Stimulated activated CD4-positive, alpha-beta T cell treated with anti-CD3 and anti-CD28 coated beads, Interleukin-12 subunit alpha, Interleukin-12 subunit beta, amount 100 ng/mL, for 24 hours (primary cell): ENCODE data around the gene QRSL1.
"Not testable (repeated sequence)": the region's sequence is repeated elsewhere in the genome, so short reads cannot be mapped to it uniquely, and the experiment has no call there.

Experiments used
- DNase-seq, 2 experiments: peaks; one replicate each; pipeline ENCODE4 v3.0.0-alpha.2; 2020; ENCODE audit warnings: low read depth in 2 of 2

Gene QRSL1

DNA sequence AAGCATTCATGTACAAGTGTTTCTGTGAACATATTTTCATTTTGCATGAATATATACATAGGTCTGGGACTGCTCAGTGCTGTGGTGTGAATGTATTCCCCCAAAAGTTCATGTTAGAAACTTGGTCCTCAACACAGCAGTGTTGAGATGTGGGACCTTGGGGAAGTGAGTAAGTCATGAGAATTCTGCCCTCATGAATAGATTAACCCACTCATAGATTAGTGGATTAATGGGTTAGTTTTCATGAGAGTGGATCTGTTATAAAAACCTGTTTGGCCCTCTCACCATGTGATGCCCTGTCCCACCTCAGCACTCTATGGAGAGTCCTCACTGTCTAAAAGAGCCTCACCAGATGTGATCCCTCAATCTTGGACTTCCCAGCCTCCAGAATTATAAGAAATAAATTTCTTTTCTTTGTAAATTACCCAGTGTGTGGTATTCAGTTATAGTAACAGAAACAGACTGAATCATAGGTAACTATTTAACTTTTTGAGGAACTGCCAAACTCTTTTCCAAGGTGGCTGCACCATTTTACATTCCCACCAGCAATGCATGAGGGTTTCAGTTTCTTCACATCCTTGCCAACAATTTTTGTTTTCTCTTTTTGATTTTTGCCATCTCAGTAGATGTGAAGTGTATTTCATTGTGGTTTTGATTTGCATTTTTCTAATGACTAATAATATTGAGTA lies 45.3 kb downstream of the QRSL1 start:
- DNase-seq = no peak

DNA sequence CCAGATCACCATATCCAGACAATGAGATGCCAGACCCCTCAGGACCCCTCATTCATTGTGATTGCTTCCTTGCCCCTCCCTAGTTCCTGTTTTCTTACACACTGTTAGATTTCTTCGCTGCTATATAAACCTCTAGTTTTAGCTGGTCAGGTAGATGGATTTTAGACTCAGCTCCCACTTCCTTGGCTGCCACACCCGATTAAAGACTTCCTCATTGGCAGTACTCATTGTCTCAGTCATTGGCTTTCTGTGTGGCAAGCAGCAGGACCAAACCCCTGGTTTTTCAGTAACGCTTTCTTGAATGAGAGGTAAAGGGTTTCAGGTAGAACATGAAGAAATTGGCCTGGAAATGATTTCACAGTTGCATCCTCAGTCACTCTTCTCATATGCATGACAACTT lies 47.9 kb downstream of the QRSL1 start:
- DNase-seq = no peak

DNA sequence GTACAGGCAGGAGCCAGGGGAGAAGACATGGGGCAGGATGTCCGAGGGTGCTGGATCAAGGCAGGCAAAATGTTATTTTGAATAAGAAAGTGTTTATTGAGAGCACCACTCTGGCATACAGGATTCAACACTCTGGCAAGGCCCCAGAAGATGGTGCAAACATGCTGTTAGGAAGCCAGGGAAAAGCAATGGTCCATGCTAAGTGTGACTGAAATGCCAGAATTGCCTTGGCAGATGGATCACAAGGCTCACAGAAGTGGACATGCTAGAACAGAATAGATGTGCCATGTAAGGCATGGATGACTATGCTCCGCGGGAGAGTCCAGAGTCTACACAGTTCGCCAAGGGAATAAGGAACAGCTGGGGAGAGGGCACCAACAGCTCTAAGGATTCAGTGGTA lies 54.6 kb downstream of the QRSL1 start:
- no peak for DNase-seq

- no peak for DNase-seq
Measured at GRCh38 chr6:106685833-106686232, 56.5 kb downstream of the QRSL1 start.

DNA sequence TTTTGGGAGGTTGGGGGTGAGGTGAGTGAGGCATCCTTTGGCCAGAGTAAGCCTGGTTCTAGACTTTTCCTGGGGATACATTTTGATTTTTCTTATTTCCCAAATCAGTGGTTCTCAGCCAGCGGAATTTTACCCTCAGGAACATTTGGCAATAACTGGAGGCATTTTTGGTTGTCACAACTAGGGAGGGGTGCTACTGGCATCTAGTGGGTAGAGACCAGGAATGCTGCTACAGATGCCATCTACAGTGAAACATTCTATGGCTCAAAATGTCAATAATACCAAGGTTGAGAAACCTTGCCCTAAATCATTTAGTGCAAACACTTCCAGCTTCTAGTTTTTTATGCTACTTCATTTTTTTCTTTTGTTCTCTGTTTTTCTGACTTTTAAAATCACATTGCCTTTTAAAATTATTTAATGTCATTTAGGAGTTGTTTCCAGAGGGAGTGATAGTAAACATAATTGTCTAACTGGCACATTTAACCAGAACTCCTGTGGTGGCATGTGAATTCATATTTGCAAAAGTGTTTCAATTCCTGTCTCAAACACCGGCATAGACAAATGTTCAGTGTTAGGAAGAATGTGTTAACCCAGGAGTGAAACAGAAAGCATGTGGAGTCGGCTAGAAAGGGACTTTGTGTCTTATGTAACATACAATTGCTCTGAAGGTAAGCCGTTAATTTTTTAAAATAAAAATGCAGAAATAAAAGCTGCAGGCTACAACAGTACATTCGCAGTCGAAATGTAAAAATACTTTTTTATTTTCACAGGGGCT lies 59.0 kb downstream of the QRSL1 start:
- DNase-seq = no peak

DNA sequence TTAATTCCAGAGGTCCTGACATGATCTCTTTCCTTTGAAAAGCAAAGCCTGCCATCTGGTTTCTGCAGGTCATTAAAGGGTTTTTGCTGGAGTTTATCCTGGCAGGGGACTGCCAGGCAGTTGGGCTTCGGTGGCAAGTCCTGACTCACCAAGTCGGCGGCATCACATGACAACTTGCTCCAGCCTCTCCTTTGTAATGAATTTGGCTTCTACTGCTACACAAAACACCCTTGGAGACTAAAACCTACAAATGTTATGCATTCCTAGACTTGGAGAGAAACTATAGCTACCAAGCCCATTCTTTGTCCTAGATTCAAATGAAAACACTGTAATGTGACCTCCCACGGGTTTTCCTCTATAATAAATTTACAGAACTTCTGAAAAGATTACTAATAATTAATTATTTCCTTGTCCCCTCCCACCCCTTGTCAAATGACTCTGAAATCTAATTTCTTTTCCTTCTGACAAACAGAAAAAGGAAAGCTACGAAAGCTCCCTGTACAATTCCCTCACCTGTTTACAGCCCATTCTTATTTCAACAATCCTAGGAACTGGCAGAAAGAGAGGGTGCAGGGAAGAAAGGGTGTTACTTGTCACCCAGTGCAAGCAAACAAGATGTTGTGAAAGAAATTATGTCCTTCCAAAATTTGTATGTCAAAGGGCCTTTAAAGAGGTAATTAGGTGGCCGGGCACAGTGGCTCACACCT lies 62.9 kb downstream of the QRSL1 start:
- no peak for DNase-seq

- no peak for DNase-seq
Measured at GRCh38 chr6:106692819-106693208, 63.4 kb downstream of the QRSL1 start.

- no peak for DNase-seq
Measured at GRCh38 chr6:106693418-106693817, 64.0 kb downstream of the QRSL1 start.

DNA sequence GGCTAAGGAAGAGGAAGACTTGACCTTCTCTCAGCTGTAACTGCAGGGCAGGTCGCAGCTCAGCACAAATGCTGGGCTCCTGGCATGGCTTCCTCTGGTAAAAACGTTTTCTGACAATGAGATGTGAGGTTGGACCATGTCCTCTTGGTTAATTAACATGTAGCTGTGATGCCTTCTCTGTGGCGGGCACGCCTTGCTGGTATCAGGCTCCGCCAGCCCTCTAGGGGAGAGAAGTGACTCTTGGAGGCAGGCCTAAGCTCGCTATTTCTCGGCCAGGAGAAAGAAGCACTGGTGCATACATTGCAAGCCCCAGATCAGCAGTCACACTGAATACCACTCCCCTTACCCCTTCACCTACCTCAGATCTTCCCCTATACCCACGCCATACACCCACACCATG lies 65.0 kb downstream of the QRSL1 start:
- DNase-seq = no peak

DNA sequence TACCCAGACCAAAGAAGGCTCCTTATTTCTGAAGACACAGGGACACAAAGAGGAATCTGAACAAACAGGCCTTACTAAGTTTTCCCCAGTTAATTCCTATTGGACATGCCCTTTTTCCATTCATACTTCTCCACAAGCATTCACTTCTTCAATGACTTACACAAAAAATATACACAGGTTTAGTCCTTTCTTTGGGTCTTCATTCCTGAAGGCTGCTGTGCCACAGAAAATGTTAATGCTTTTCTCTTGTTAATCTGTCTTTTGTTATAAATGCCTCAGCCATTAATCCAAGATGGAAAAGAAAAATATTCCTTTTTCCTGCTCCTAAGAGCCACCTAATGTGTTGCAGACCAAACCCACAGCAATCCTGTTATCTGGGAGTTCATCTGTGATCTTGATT lies 71.2 kb downstream of the QRSL1 start:
- no peak for DNase-seq

GRCh38 chr6:106701201-106701600 lies 71.8 kb downstream of the QRSL1 start:
- DNase-seq = not testable (repeated sequence)

GRCh38 chr6:106702046-106702445 lies 72.7 kb downstream of the QRSL1 start:
- no peak for DNase-seq

- DNase-seq = no peak
Measured at GRCh38 chr6:106702451-106703110, 73.2 kb downstream of the QRSL1 start.

DNA sequence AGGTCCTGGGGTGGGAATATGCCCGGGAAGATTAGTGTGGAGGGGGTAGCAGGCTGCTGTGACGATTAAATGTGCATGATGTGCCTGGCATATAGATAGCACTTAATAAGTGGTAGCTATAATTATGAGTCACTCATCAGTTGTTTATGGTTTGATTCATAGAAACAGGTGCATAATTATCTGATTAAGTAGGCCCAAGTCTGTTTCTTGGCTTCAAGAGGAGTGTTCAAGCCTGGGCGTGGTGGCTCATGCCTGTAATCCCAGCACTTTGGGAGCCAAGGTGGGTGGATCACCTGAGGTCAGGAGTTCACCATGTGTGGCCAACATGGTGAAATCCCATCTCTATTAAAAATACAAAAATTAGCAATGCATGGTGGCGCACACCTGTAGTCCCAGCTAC lies 74.9 kb downstream of the QRSL1 start:
- DNase-seq = no peak

DNA sequence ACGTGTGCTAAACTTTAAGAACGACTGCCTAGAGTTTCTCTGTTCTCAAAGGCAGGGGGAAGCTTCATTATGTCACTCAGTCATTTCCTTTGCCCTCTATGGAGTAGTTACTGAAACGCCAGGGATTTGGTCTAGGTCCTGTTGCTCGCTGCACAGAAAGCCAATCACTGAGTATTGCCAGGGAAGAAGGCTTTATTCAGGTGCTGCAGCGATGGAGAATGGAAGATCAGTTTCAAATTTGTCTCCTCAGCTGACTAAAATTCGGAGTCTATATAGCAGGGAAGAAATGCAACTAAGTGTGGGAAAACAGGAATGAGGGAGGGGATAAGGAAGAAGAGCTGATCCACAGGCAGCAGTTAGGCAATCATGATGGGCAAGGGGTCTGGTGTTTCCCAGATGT lies 75.8 kb downstream of the QRSL1 start:
- no peak for DNase-seq

- DNase-seq = no peak
Measured at GRCh38 chr6:106710580-106710979, 81.2 kb downstream of the QRSL1 start.

- no peak for DNase-seq
Measured at GRCh38 chr6:106714281-106714680, 84.9 kb downstream of the QRSL1 start.

GRCh38 chr6:106715922-106716321 lies 86.5 kb downstream of the QRSL1 start:
- DNase-seq = no peak

DNA sequence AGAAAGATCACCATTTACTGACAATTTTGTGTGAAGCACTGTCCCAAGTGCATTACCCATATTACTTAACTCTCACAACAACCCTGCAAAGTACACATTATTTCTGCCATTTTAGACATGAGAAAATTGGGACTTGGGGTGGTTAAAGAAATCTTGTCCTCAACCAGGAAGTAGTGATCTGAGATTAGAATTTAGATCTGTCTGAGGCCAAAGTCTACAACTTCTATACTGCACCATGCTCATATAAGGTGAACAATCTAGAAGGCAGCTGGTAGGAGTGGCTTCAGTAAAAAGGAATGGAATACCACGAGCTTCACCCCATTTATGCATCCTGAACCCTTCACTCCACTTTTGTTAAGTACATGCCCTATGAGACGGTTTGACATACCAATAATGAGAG lies 87.6 kb downstream of the QRSL1 start:
- no peak for DNase-seq
